Mesenchymal stem cell (in vitro differentiated cells and primary cell): ENCODE data around the gene CCDC78.

Experiments
- DNase-seq: peaks from one replicate; pipeline ENCODE4 v3.0.0-alpha.2; 2013
- H2AFZ ChIP-seq: one replicate; pipeline ENCODE4 v1.6.1; 2013; ENCODE audit warnings: low read depth, mild to moderate bottlenecking, control low read depth, inconsistent platforms, low read length, moderate library complexity
- H2AK5ac ChIP-seq: 2 replicates; pipeline ENCODE4 v1.6.1; 2013; ENCODE audit warnings: low read length, moderate library complexity, mild to moderate bottlenecking, inconsistent platforms; ENCODE audit not compliant: severe bottlenecking
- H2BK120ac ChIP-seq: one replicate; pipeline ENCODE4 v1.6.1; 2013; ENCODE audit warnings: low read depth, mild to moderate bottlenecking, inconsistent platforms, low read length, moderate library complexity
- H2BK12ac ChIP-seq, 2 experiments: one replicate each; pipeline ENCODE4 v1.6.1; 2013; ENCODE audit warnings: inconsistent platforms in 2 of 2, low read length in 2 of 2, mild to moderate bottlenecking in 2 of 2, moderate library complexity in 2 of 2, control low read depth in 1 of 2
- H2BK15ac ChIP-seq: one replicate; pipeline ENCODE4 v1.6.1; 2013; ENCODE audit warnings: mild to moderate bottlenecking, low read depth, inconsistent platforms; ENCODE audit not compliant: poor library complexity, severe bottlenecking
- H2BK5ac ChIP-seq: 2 replicates; pipeline ENCODE4 v1.6.1; 2013; ENCODE audit warnings: low read depth, mild to moderate bottlenecking, low read length, control low read depth, inconsistent platforms; ENCODE audit not compliant: poor library complexity, severe bottlenecking
- H3K14ac ChIP-seq, 2 experiments: one replicate each; pipeline ENCODE4 v1.6.1; 2013; ENCODE audit warnings: inconsistent platforms in 2 of 2, low read length in 2 of 2, control low read depth in 1 of 2, mild to moderate bottlenecking in 1 of 2, moderate library complexity in 1 of 2
- H3K18ac ChIP-seq, 2 experiments: one replicate each; pipeline ENCODE4 v1.6.1; 2013; ENCODE audit warnings: inconsistent platforms in 2 of 2, low read length in 2 of 2, control low read depth in 1 of 2, low read depth in 1 of 2, mild to moderate bottlenecking in 1 of 2
- H3K23ac ChIP-seq, 2 experiments: one replicate each; pipeline ENCODE4 v1.6.1; 2013; ENCODE audit warnings: inconsistent platforms in 2 of 2, low read length in 2 of 2, mild to moderate bottlenecking in 2 of 2, moderate library complexity in 2 of 2, control low read depth in 1 of 2
- H3K27ac ChIP-seq: 2 replicates; pipeline ENCODE4 v1.5.1; 2013; ENCODE audit warnings: mild to moderate bottlenecking, moderate library complexity, low read length, control low read depth, inconsistent platforms; ENCODE audit not compliant: poor library complexity, severe bottlenecking
- H3K27me3 ChIP-seq, 2 experiments: 2 replicates each; pipeline versions ENCODE4 v1.6.1 to v1.7.0; 2013; ENCODE audit warnings: low read length in 2 of 2, mild to moderate bottlenecking in 2 of 2, moderate library complexity in 2 of 2, control low read depth in 1 of 2, inconsistent platforms in 1 of 2; ENCODE audit not compliant: control insufficient read depth in 1 of 2, insufficient read depth in 1 of 2
- H3K36me3 ChIP-seq, 2 experiments: 2 replicates each; pipeline versions ENCODE4 v1.6.1 to v1.7.0; 2013; ENCODE audit warnings: low read length in 2 of 2, control low read depth in 1 of 2, inconsistent platforms in 1 of 2, low read depth in 1 of 2, mild to moderate bottlenecking in 1 of 2; ENCODE audit not compliant: insufficient read depth in 2 of 2, control insufficient read depth in 1 of 2
- H3K4ac ChIP-seq, 2 experiments: one replicate each; pipeline ENCODE4 v1.6.1; 2013; ENCODE audit warnings: inconsistent platforms in 2 of 2, low read length in 2 of 2, mild to moderate bottlenecking in 2 of 2, moderate library complexity in 2 of 2, control low read depth in 1 of 2, low read depth in 1 of 2
- H3K4me1 ChIP-seq: 2 replicates; pipeline ENCODE4 v1.6.1; 2013; ENCODE audit warnings: low read depth, low read length, control low read depth; ENCODE audit not compliant: control insufficient read depth, insufficient read depth
- H3K4me2 ChIP-seq: 2 replicates; pipeline ENCODE4 v1.6.1; 2013; ENCODE audit warnings: low read length, mild to moderate bottlenecking, inconsistent platforms; ENCODE audit not compliant: poor library complexity, severe bottlenecking
- H3K4me3 ChIP-seq, 2 experiments: 2 replicates each; pipeline versions ENCODE4 v1.5.1 to v1.7.0; 2013; ENCODE audit warnings: low read length in 2 of 2, mild to moderate bottlenecking in 2 of 2, control low read depth in 1 of 2, low read depth in 1 of 2; ENCODE audit not compliant: insufficient read depth in 1 of 2
- H3K79me1 ChIP-seq: replicated peaks from 2 replicates; pipeline ENCODE4 v1.6.1; 2013; ENCODE audit warnings: mild to moderate bottlenecking, control low read depth, low read length, inconsistent platforms; ENCODE audit not compliant: poor library complexity, severe bottlenecking
- H3K9ac ChIP-seq: 2 replicates; pipeline ENCODE4 v1.7.0; 2013; ENCODE audit warnings: mild to moderate bottlenecking, low read length, moderate library complexity
- H3K9me3 ChIP-seq: 2 replicates; pipeline ENCODE4 v1.7.0; 2013; ENCODE audit warnings: mild to moderate bottlenecking, low read length; ENCODE audit not compliant: control insufficient read depth
- H4K8ac ChIP-seq: one replicate; pipeline ENCODE4 v1.6.1; 2013; ENCODE audit warnings: inconsistent platforms, mild to moderate bottlenecking, low read length, moderate library complexity
- H4K91ac ChIP-seq: one replicate; pipeline ENCODE4 v1.6.1; 2013; ENCODE audit warnings: mild to moderate bottlenecking, low read length, inconsistent platforms
- WGBS: methylation state at CpG from one replicate; pipeline ENCODE4 v1.1.7; 2013; ENCODE audit warnings: mixed read lengths; 5-methylcytosine and 5-hydroxymethylcytosine counted together

CCDC78 gene

GRCh38 chr16:740459-740763 is 14.2 kb upstream of the CCDC78 start:
- Histone ChIP-seq H2AK5ac (no peak overlapping the region), H2BK120ac (peak overlapping the region; percentile 61), H2BK12ac (no peak overlapping the region), H3K4me1 (peaks cover 14% of the 10 kb centered on the region), H2BK15ac (peak overlapping the region; percentile 49), H3K9me3 (no peaks in the 10 kb centered on the region), H3K27me3 (peaks cover 0 to 6% of the 10 kb centered on the region in 2 experiments), H3K23ac (peak overlapping the region in 1 of 2 experiments; percentile 49), H3K9ac (peak overlapping the region; percentile 89), H3K36me3 (peaks cover 32 to 40% of the 10 kb centered on the region in 2 experiments), H3K4me2 (peak overlapping the region; percentile 96), H3K4me3 (peak overlapping the region; percentile 73 to 83), H3K27ac (no peak overlapping the region), H3K18ac (peak overlapping the region; percentile 6 to 70), H4K91ac (peak overlapping the region; percentile 67), H3K79me1 (peaks cover 27% of the 10 kb centered on the region), H2AFZ (peak overlapping the region; percentile 76), H4K8ac (peak overlapping the region; percentile 94), H3K4ac (peak overlapping the region; percentile 42 to 67), H3K14ac (no peak overlapping the region), H2BK5ac (no peak overlapping the region)
- 0% methylated on average over 20 of the region's 22 CpGs for whole genome bisulfite sequencing
- no peak for DNase-seq

DNA sequence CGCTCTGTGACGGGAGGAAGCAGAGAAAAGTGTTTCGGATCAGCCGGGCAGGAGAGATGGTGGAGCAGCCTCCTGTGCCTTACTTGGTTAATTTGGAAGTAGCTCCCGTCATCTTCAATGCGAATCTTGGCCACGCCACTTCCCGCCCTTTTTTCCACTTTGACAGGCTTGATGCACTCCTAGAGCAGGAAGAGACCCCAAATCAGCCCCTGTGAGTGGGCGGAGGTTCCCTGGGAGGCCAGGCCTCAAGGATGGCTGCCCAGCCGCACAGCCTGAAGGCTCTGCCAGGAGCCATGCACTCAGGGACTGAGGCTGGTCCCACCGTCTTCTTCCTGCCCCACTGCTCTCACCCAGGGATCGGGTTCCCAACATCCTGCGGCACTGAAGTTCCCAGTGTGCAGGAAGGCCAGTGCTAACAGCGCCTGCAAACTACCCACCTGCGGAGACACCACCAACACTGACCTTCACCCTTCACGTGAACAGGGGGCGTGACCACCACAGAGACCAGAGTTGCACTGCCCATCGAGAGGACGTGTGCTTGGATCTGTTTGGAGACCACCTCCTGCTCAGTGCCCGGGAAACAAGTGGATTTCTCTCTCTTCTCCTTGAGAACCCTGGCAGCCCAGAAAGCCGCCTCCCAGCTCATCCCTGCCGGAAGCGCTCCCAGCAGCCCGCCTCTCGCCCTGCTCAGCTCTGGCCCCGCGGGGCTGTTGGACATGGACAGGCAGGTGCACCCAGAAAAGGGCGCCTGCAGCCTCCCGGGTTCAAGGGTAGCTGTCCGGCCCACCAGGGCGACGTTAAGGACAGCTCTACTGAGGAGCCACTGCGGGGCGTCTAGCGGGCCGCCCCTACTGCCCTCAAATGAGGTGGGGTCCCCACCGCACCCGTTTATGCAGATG is 13.6 kb upstream of the CCDC78 start:
- Histone ChIP-seq H3K4me1 (peaks cover 14% of the 10 kb centered on the region), H2BK15ac (peak overlapping the region; percentile 49), H3K27ac (no peak overlapping the region), H2BK5ac (no peak overlapping the region), H3K27me3 (peaks cover 0 to 6% of the 10 kb centered on the region in 2 experiments), H3K4ac (no peak overlapping the region), H3K23ac (no peak overlapping the region), H2AFZ (no peak overlapping the region), H4K91ac (no peak overlapping the region), H3K36me3 (peaks cover 37 to 46% of the 10 kb centered on the region in 2 experiments), H3K4me3 (peak overlapping the region; percentile 73 to 83), H2BK120ac (no peak overlapping the region), H3K9ac (peak overlapping the region; percentile 89), H3K18ac (no peak overlapping the region), H3K9me3 (no peaks in the 10 kb centered on the region), H4K8ac (no peak overlapping the region), H2AK5ac (no peak overlapping the region), H3K4me2 (peak overlapping the region; percentile 96), H3K79me1 (peaks cover 28% of the 10 kb centered on the region), H2BK12ac (no peak overlapping the region), H3K14ac (no peak overlapping the region)
- 66% methylated on average over 38 of the region's 38 CpGs for WGBS
- DNase-seq = no peak

DNA sequence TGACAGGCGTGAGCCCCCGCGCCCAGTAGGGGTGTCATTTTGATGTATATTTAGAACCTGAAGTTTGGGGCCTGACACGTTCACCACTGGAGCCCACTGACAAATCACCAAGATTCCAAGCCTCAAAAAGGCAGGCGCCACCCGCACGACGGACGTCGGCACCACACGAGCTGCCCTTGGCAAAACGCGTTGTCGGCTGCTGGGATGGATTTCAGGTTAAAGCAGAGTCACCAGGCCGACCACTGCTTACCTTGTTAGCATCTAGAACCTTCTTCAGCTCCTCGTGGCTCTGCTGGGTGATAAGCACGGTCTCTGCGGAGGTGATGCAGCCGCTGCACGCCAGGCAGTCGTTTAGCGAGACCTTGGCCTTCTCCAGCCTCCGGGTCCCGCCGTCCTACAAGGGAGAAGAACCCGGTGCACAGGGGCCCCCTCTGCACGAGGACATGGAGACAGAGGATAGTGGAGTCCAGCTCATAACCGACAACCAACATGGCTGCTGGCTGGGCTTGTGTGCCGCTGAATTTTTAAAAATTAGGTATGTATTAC is 10.8 kb upstream of the CCDC78 start:
- Histone ChIP-seq H3K4ac (no peak overlapping the region), H4K8ac (no peak overlapping the region), H3K14ac (no peak overlapping the region), H3K4me2 (no peak overlapping the region), H2AFZ (no peak overlapping the region), H3K9ac (no peak overlapping the region), H3K18ac (no peak overlapping the region), H2BK15ac (no peak overlapping the region), H3K9me3 (no peaks in the 10 kb centered on the region), H2BK12ac (no peak overlapping the region), H2BK5ac (no peak overlapping the region), H4K91ac (no peak overlapping the region), H2AK5ac (no peak overlapping the region), H3K27me3 (no peaks in the 10 kb centered on the region), H2BK120ac (no peak overlapping the region), H3K4me1 (peaks cover 14% of the 10 kb centered on the region), H3K27ac (no peak overlapping the region), H3K4me3 (no peak overlapping the region), H3K36me3 (peaks cover 60 to 74% of the 10 kb centered on the region in 2 experiments), H3K23ac (no peak overlapping the region), H3K79me1 (peaks cover 26% of the 10 kb centered on the region)
- no peak for DNase-seq
- WGBS = 98% methylated on average over 28 of the region's 29 CpGs

GRCh38 chr16:735982-736453 is 9.8 kb upstream of the CCDC78 start:
- no peak overlapping the region for H2BK120ac ChIP-seq
- H2AK5ac ChIP-seq = no peak overlapping the region
- H2BK12ac ChIP-seq = no peak overlapping the region
- H3K18ac ChIP-seq = no peak overlapping the region
- peaks cover 10% of the 10 kb centered on the region for H3K4me1 ChIP-seq
- no peak overlapping the region for H2AFZ ChIP-seq
- no peak overlapping the region for H3K4me3 ChIP-seq
- H3K14ac ChIP-seq = no peak overlapping the region
- H3K27me3 ChIP-seq = no peaks in the 10 kb centered on the region
- no peak overlapping the region for H3K4ac ChIP-seq
- H3K9ac ChIP-seq = no peak overlapping the region
- no peak overlapping the region for H2BK5ac ChIP-seq
- no peak overlapping the region for H3K23ac ChIP-seq
- peaks cover 26% of the 10 kb centered on the region for H3K79me1 ChIP-seq
- H3K27ac ChIP-seq = no peak overlapping the region
- no peak overlapping the region for H4K91ac ChIP-seq
- no peak overlapping the region for H2BK15ac ChIP-seq
- 94% methylated on average over 13 of the region's 13 CpGs for WGBS
- peaks cover 64 to 84% of the 10 kb centered on the region in 2 experiments for H3K36me3 ChIP-seq
- no peak for DNase-seq
- H3K4me2 ChIP-seq = no peak overlapping the region
- no peak overlapping the region for H4K8ac ChIP-seq
- H3K9me3 ChIP-seq = no peaks in the 10 kb centered on the region
